ENCODE data around the gene CERK. TPM values are rescaled to one million over a fixed set of nuclear protein-coding genes. Genes with fewer than 3 reads are reported as not detected.
A peak's percentile ranks its signal among the peaks of the same experiment; 100 is the strongest.

CERK gene
- total RNA-seq, 2 experiments from 2014 or later = 38.1 to 41.3 TPM

DNA sequence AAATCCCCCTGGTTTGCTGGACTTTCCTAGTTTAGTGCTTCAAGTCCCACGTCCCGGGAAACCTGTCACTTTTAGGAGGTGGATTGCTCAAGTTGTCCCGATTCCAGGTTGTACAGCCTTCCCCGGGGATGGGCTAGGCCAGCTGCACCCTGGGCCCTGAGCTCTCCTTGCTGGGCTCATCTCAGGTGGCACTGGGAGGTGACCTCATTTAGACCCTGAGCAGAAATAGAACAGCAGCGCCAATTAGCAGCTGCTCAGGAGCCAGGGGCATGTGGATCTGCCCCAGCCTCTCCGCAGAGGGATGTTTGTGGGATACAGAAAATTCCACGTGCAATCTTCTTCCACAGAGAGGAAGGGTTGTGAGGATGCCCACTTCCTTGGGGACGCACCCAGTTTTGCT lies 9.6 kb upstream of the CERK start:
- Mint-ChIP-seq H3K36me3 (no peaks in the 10 kb centered on the region), H3K27me3 (no peaks in the 10 kb centered on the region), H3K9me3 (peaks cover 6% of the 10 kb centered on the region), H3K4me3 (no peak overlapping the region), H3K27ac (no peak overlapping the region), H3K4me1 (peaks cover 22% of the 10 kb centered on the region)
- DNase-seq = no peak

DNA sequence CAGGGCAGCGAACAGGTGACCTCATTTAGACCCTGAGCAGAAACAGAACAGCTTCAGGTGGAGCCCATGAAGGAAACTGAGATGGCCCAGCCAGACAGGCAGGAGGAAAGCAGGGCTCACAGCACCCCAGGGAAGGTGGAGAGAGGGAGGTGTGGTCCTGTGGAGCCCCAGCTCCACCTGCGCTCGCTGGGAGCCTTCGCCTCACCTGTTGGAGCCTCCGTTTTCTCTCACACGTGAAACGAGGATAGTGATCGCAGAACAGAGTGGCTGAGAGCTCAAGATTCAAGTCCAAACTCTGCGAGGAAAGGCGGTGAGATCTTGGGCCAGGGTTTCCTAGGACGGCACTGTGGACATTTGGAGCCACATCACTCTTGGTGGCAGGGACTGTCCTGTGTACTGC lies 8.6 kb upstream of the CERK start:
- Mint-ChIP-seq H3K36me3 (no peaks in the 10 kb centered on the region), H3K4me3 (no peak overlapping the region), H3K27ac (no peak overlapping the region), H3K9me3 (peaks cover 7% of the 10 kb centered on the region), H3K4me1 (peaks cover 22% of the 10 kb centered on the region), H3K27me3 (no peaks in the 10 kb centered on the region)
- no peak for DNase-seq

DNA sequence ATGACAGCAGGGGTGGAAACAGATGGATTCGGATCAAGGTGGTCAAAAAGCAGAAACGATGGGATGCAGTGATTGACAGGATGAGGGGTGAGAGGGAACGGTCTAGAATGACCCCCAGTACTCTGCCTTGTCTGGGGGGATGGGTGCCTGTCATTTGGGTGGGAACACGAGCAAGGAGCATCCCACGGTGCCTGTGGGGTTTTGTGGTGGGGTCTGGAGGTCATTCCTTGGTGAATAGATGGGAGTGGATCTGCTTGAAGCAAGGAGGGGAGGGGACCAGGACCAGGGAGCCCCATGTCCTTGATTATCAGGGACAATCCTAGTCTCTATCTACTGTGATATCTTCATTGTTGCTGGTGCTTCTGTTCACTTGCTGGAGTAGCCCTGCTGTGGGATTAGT lies 8.1 kb upstream of the CERK start:
- Mint-ChIP-seq H3K4me3 (no peak overlapping the region), H3K27me3 (no peaks in the 10 kb centered on the region), H3K9me3 (peaks cover 7% of the 10 kb centered on the region), H3K27ac (no peak overlapping the region), H3K4me1 (peaks cover 22% of the 10 kb centered on the region), H3K36me3 (no peaks in the 10 kb centered on the region)
- no peak for DNase-seq

DNA sequence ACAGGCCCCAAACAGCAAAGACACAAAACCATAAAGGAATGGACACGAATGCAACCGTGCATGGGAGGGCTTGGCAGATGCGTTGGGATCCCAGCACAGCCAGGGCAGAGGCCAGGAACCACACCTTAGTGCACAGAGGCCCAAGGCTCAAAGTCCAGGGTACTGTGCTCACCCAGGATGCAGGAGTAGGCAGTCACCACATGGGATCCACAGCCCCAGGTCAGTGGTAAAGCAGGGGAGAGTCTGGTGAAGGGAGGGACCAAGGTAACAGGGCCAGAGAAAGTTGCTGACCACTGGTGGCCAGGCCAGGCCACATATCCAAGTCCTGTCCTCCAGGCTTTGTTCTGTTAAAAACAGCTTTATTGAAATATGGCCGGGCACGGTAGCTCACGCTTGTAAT lies 6.5 kb upstream of the CERK start:
- Mint-ChIP-seq H3K36me3 (no peaks in the 10 kb centered on the region), H3K4me1 (peaks cover 12% of the 10 kb centered on the region), H3K9me3 (peaks cover 7% of the 10 kb centered on the region), H3K27ac (no peak overlapping the region), H3K27me3 (no peaks in the 10 kb centered on the region), H3K4me3 (no peak overlapping the region)
- DNase-seq = no peak

GRCh38 chr22:46742576-46743221 lies 4.6 kb upstream of the CERK start:
- Mint-ChIP-seq H3K36me3 (no peaks in the 10 kb centered on the region), H3K9me3 (peaks cover 7% of the 10 kb centered on the region), H3K4me3 (no peak overlapping the region), H3K27me3 (no peaks in the 10 kb centered on the region), H3K27ac (no peak overlapping the region), H3K4me1 (peaks cover 8% of the 10 kb centered on the region)
- DNase-seq = no peak

- H3K27me3 Mint-ChIP-seq = no peaks in the 10 kb centered on the region
- H3K4me3 Mint-ChIP-seq = no peak overlapping the region
- H3K4me1 Mint-ChIP-seq = peaks cover 10% of the 10 kb centered on the region
- DNase-seq = no peak
- peaks cover 2% of the 10 kb centered on the region for H3K36me3 Mint-ChIP-seq
- peaks cover 7% of the 10 kb centered on the region for H3K9me3 Mint-ChIP-seq
- H3K27ac Mint-ChIP-seq = no peak overlapping the region
Measured at GRCh38 chr22:46741974-46742519, 4.0 kb upstream of the CERK start.

GRCh38 chr22:46740910-46741780 lies 3.1 kb upstream of the CERK start:
- peaks cover 7% of the 10 kb centered on the region for H3K9me3 Mint-ChIP-seq
- peaks cover 6% of the 10 kb centered on the region for H3K36me3 Mint-ChIP-seq
- no peak for DNase-seq
- H3K27ac Mint-ChIP-seq = no peak overlapping the region
- H3K4me3 Mint-ChIP-seq = no peak overlapping the region
- no peaks in the 10 kb centered on the region for H3K27me3 Mint-ChIP-seq
- H3K4me1 Mint-ChIP-seq = peaks cover 17% of the 10 kb centered on the region

DNA sequence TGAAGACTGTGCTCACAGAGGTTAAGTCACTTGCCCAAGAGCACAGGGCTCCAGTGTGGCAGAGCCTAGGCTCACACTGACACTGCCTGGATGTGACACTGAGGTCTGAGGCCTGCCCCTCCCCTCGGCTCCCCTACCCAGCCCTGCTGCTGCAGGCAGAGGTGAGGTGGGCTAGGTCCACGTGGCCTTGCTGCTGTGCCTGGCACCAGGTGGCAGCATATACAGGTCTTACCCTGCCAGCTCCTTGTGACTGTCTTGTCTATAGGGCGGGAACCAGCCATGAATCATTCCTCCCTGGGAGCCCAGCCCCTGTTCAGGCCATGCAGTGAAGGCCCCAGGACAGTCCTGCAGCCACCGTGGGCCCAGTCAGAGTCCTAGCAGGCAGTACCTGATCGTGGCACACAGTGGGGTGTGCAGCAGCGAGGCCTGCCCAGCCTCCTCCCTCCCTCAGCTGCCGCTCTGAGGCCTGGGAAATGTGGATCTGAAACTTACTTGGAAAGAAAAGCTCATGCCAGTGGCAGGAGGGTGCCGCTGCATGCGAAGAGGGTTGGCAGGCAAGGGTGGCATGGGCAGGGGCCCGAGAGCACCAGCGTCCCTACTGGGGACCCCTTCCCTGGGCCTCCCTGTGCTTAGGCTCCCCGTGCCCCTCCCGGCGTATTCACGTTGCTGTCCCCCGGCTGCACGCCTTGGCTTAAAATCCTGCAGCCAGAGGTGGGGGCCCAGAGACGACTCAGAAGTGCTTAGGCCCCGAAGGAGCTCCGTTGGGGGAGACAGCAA lies 1.2 kb upstream of the CERK start:
- Mint-ChIP-seq H3K4me1 (peaks cover 35% of the 10 kb centered on the region), H3K9me3 (peaks cover 7% of the 10 kb centered on the region), H3K4me3 (peak overlapping the region; percentile 78), H3K36me3 (peaks cover 6% of the 10 kb centered on the region), H3K27ac (peak overlapping the region; percentile 65), H3K27me3 (no peaks in the 10 kb centered on the region)
- DNase-seq = peak; percentile 31

- Mint-ChIP-seq H3K27ac (peak overlapping the region; percentile 65), H3K27me3 (no peaks in the 10 kb centered on the region), H3K9me3 (peaks cover 7% of the 10 kb centered on the region), H3K4me1 (peaks cover 37% of the 10 kb centered on the region), H3K36me3 (peaks cover 6% of the 10 kb centered on the region), H3K4me3 (peak overlapping the region; percentile 78)
- no peak for DNase-seq
Measured at GRCh38 chr22:46738647-46739093, 618 bp upstream of the CERK start.

DNA sequence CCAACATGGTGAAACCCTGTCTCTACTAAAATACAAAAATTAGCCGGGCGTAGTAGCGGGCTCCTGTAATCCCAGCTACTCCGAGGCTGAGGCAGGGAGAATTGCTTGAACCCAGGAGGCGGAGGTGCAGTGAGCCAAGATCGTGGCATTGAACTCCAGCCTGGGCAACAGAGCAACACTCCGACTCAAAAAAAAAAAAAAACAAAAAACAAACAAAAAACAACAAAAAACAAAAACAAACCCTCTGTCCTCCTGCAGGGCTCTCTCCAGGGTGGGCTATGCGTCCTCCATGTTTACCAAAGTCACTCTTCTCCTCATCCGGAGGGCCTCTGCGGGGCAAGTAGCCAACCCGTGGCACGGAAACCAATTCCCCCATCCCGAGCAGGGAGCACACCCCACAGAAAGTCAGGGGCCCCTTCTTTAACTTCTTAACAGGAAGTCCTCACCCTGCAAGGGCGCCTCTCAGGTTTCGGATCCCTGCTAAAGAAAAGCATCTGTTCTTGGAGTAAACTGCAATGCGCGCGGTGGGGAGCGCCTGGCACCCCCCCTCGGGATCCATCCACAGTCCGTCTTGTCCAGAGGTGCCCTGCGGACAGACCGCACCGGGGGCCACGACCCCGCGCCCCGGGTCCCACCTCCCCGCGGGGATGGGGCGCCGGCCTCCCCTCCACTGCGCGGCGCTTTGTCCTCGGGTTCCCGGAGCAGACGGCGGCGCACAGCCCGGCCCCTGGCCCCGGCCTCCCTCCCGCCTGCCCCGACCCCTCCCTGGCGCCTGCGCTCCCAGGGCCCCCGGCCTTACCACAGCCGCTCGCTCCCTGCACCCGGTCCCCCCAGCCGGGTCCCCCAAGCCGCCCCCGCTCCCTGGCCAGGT lies 712 bp downstream of the CERK start:
- Mint-ChIP-seq H3K4me1 (peaks cover 43% of the 10 kb centered on the region), H3K27ac (peak overlapping the region; percentile 94), H3K36me3 (peaks cover 6% of the 10 kb centered on the region), H3K27me3 (no peaks in the 10 kb centered on the region), H3K9me3 (no peaks in the 10 kb centered on the region), H3K4me3 (peak overlapping the region; percentile 100)
- DNase-seq = peak; percentile 47

GRCh38 chr22:46736705-46737104 lies 1.3 kb downstream of the CERK start:
- peak overlapping the region; percentile 100 for H3K4me3 Mint-ChIP-seq
- no peaks in the 10 kb centered on the region for H3K9me3 Mint-ChIP-seq
- H3K4me1 Mint-ChIP-seq = peaks cover 46% of the 10 kb centered on the region
- no peak for DNase-seq
- H3K36me3 Mint-ChIP-seq = peaks cover 9% of the 10 kb centered on the region
- H3K27me3 Mint-ChIP-seq = no peaks in the 10 kb centered on the region
- peak overlapping the region; percentile 94 for H3K27ac Mint-ChIP-seq

GRCh38 chr22:46735747-46736608 lies 2.1 kb downstream of the CERK start:
- peaks cover 53% of the 10 kb centered on the region for H3K4me1 Mint-ChIP-seq
- no peaks in the 10 kb centered on the region for H3K27me3 Mint-ChIP-seq
- H3K4me3 Mint-ChIP-seq = peak overlapping the region; percentile 100
- H3K9me3 Mint-ChIP-seq = no peaks in the 10 kb centered on the region
- peaks cover 12% of the 10 kb centered on the region for H3K36me3 Mint-ChIP-seq
- peak overlapping the region; percentile 94 for H3K27ac Mint-ChIP-seq
- no peak for DNase-seq

GRCh38 chr22:46734830-46735453 lies 3.1 kb downstream of the CERK start:
- peak; percentile 33 for DNase-seq
- Mint-ChIP-seq H3K9me3 (no peaks in the 10 kb centered on the region), H3K4me1 (peaks cover 60% of the 10 kb centered on the region), H3K27ac (peak overlapping the region; percentile 92), H3K36me3 (peaks cover 12% of the 10 kb centered on the region), H3K27me3 (no peaks in the 10 kb centered on the region), H3K4me3 (peak overlapping the region; percentile 100)

All from activated naive CD8-positive, alpha-beta T cell treated with anti-CD3 and anti-CD28 coated beads for 36 hours (primary cell).